ENCODE data around the gene NAALADL2.

GRCh38 chr3:175186511-175186910 lies 327.4 kb downstream of the NAALADL2 start:
- no peak for TF ChIP-seq POLR2A (IDR thresholded peaks at IDR 0.05; ENCODE audit: low read length)
- TF ChIP-seq GATA1 (IDR thresholded peaks at IDR 0.05; ENCODE audit: low read depth, low read length), result no peak

All from erythroblast (primary cell).